ENCODE data around the gene SLC24A1.

- TF ChIP-seq CTCF (conservative IDR thresholded peaks at IDR 0.05; ENCODE audit: low read length) (no peak), EZH2phosphoT487 (IDR thresholded peaks at IDR 0.05; ENCODE audit: borderline replicate concordance, low read depth, low read length) (no peak)
Observed at GRCh38 chr15:65618560-65619109, 3.1 kb upstream of the SLC24A1 start.
